ENCODE results near the gene AIFM3.
A peak's percentile ranks its signal among the peaks of the same experiment; 100 is the strongest.

Gene AIFM3

GRCh38 chr22:20977019-20977418 lies 10.0 kb downstream of the AIFM3 start:
- no peak for DNase-seq

GRCh38 chr22:20977516-20978170 lies 10.6 kb downstream of the AIFM3 start:
- no peak for DNase-seq

DNA sequence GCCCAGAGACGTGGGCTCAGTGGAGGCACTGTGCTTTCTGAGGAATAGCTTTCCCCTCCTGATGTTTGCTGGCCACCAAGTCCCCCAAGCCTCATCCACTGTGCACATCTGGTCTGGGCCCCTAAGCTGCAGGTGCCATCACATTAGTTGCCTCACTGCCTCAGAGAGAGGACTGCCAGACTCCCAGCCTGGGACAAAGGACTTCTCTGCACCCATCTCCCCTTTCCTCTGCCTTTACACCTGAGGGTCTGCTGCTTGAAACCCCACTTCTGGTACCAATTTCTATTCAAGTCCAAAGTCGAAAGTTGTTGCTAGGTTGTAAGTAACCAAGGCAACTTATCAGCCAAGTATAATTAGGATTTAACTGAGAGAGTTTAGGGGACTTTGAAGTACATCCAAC lies 11.4 kb downstream of the AIFM3 start:
- DNase-seq = no peak

DNA sequence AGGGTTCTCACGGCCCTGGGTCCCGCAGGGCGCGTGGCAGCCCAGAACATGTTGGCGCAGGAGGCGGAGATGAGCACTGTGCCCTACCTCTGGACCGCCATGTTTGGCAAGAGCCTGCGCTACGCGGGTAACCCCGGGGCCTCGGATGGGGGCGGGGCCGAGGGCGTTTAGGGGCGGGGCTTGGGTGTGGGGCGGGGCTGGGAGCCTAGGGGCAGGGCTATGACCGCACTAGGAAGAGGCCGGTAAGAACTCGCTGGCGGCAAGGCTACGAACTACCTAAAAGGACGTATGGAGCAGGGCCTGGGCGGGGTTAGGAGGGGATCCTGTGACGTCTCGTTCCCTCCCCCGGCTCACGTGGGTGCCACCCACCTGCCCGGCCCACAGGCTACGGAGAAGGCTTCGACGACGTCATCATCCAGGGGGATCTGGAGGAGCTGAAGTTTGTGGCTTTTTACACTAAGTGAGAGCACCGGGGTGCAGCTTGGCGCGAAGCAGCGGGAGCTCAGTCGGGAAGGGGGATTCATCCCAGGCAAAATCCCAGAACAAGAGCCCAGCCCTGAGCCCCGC lies 12.3 kb downstream of the AIFM3 start:
- no peak for DNase-seq

GRCh38 chr22:20979940-20980453 lies 12.9 kb downstream of the AIFM3 start:
- no peak for DNase-seq

GRCh38 chr22:20980523-20980922 lies 13.5 kb downstream of the AIFM3 start:
- no peak for DNase-seq

GRCh38 chr22:20980938-20981722 lies 14.1 kb downstream of the AIFM3 start:
- DNase-seq = no peak

DNA sequence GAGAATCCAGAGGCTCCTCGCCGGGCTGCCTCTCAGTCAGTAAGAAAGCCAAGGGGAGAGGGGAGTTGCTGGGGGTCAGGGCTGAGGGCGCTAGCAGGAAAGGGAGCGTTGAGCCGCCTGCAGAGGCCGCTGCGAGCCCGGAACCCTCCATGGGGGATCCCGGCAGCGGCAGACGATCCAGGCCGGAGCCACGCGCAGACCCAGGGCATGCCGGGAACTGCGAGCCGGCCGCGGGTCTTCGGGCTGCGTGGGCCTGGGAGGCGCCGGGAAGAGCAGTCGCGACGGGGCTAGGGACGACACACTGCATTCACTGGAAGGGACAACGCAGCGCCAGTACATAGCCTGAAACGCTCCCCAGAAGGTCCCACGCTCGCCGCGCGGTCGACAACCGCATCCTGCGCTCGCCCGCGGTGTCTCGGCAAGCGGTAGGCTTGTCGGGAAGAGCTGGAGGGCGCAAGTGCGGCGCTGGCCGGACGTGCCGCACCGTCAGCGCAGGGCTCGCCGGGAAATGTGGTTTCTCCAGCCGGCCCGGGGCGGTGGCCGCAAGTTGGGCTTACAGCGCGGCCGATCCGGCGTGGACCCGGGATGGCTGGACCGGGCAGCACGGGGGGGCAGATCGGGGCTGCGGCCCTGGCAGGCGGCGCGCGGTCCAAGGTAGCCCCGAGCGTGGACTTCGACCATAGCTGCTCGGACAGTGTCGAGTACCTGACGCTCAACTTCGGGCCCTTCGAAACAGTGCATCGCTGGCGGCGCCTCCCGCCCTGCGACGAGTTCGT lies 14.9 kb downstream of the AIFM3 start, which contains the start of gene LZTR1:
Gene LZTR1, plus strand, starts transcription at position 511 of the 776 bp plus-strand sequence. Its CDS starts 75 bp downstream, at position 586.
- DNase-seq = peak; percentile 56

DNA sequence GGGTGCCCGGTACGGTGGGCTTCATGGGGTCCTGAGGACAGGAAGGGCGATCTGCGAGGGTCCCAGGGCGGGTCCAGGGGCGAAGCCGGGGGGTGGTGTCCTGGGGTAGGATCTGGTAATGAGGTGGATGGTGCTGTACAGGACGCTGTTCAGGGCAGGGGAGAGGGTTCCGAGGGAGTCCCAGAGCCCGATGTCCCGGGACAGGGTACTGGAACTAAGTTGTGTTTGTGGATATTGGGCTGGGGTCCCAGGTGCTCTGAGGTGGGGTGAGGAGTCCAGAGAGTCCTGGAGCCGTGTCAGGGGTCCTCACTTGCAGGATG lies 15.5 kb downstream of the AIFM3 start:
- DNase-seq = no peak

DNA sequence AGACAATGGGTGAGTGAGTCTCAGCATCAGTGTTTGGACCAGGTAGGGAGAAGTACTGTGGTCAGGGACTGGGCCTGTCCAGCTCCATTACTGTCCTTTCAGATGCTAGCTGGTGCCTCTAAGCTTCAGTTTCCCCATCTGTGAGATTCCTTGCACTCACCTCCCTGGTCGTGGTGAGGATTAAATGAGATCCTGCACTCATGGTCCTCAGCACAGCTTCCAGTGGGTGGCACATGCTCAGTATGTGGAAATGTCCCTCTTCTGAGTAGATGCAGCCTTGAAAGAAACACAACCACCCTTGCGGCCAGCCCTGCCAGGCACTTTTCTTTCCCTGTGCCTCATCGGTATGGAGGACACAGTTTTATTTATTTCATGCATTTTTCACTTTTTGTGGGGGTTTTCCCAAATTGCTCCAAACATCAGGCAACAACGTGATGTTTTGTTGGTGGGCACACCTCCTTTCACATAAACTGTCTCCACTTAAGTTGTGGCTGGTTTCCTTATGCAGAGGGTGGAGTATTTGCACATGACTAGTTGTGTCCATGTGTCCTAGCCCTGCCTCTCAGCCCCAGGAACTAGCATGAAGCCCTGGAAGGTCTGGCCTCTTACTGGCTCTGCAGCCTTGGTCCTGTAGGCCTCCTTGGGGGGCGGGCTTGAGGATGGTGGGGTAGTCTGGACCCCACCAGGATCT lies 16.2 kb downstream of the AIFM3 start:
- DNase-seq = no peak

DNA sequence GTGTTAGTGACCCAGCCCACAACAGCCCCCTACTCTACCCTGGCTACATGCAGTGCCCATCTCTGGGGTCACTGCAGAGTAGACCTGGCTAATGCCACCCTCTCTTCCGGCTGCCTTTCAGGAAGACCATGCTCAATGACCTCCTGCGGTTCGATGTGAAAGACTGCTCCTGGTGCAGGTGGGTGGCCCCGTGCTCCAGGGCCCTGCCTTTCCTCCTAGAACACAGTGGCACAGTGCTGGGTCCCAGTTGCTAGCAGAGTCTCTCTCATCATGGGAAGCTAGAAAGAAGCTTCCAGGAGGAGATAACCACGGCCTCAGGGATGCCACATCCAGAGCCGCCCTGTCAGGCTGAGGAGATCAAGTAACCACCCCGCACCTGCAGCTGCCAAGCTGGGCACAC lies 18.7 kb downstream of the AIFM3 start:
- DNase-seq = no peak

- DNase-seq = no peak
Measured at GRCh38 chr22:20986365-20986764, 19.3 kb downstream of the AIFM3 start.

DNA sequence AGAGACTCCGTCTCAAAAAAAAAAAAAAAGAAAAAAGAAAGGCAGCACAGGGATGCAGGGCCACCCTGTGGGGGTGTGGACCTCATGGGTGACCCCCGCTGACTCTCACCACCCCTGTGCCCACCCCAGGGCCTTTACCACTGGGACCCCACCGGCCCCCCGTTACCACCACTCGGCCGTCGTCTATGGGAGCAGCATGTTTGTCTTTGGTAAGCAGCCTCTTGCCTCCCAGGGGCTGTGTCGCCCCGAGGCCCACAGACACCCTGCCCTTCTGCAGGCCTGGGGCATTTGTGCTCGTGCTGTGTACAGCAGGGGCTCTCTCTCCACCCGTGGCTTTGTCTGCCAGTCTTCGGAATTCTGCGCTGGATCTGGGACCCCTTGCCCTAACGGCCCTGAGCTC lies 20.3 kb downstream of the AIFM3 start:
- DNase-seq = no peak

- DNase-seq = no peak
Measured at GRCh38 chr22:20988573-20989322, 21.7 kb downstream of the AIFM3 start.

GRCh38 chr22:20989323-20990138 lies 22.5 kb downstream of the AIFM3 start:
- no peak for DNase-seq

DNA sequence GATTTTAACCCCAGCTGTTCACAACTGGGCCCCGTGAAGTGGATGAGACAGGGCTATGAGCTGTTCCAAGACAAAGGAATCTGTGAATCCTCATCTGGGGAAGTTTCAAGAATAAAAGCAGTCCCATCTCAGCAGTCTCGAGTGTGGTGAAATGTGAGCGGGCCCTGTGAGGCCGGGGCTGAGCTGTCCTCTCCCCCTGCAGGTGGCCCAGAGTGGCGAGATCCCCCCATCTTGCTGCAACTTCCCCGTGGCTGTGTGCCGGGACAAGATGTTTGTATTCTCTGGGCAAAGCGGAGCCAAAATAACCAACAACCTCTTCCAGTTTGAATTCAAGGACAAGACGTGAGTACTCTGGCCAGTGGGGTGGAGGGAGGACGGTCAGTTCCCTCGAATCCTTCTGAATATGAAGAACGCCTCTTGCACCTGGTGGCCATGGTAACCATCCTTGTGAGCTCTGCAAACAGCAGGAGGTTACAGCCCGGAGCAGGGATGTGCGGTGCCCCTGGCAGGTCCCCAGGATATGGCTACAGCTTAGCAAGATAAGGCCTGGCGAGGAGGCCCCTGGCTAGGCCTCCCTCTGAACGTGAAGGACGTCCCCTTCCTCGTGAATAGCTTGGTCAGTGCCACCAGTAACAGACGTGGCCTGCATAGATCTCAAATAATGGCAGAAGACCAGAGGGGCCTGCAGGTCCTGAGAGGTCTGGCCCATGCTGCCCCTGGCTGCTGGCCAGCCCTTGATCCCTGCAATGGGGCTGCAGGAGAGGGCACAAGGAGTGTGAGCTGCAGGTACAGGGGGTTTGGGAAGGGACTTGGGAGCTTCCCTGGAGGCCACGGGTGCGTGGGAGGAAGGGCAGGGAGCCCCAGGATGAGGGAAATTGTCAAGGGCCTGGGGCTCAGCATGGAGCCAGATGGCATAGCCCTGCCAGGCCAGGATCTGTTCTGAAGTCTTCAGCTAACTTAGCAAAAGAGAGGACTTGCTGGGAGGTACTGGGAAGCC lies 23.4 kb downstream of the AIFM3 start:
- no peak for DNase-seq

GRCh38 chr22:20991252-20992055 lies 24.4 kb downstream of the AIFM3 start:
- DNase-seq = no peak

DNA sequence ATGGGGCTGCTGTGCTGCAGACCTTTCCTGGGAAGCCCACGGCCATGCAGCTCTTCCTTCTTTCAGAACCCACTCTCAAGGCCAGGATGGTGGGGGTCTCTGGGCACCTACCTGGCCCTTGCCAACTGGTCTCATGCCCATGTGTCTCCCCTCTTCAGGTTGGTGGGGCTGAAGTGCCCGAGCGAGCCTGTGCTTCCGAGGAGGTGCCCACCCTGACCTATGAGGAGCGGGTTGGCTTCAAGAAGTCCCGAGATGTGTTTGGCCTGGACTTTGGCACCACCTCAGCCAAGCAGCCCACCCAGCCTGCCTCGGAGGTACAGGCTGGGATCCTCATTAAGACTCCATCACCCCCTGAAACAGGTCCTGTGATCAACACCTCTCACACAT lies 25.0 kb downstream of the AIFM3 start:
- no peak for DNase-seq
